HCT116 (cell line): ENCODE data around the gene B4GALNT2. TPM values are rescaled to one million over a fixed set of nuclear protein-coding genes. Genes with fewer than 3 reads are reported as not detected.

Source experiments
- ATAC-seq: fragments of 200-7000 bp; cut with Tn5 transposase; 2 replicates; pipeline ENCODE4 v1.9.1; 2020; ENCODE audit warnings: mild to moderate bottlenecking, moderate library complexity
- BruUV-seq: library from RNA; stranded (reverse); fragments of 400-500 nt; replicated peaks from 2 replicates; lab custom pipeline; 2021; lab: Mats Ljungman, UMichigan
- CTCF ChIA-PET: fragments of 300-600 bp; sonication (Branson Sonifier 250); formaldehyde crosslinking; loops from one replicate; lab custom pipeline; 2021; ENCODE audit warnings: antibody characterized with exemption; lab: Charles Lee
- POLR2A ChIA-PET: fragments of 300-600, 350-600 bp; sonication (Branson Sonifier 250); formaldehyde crosslinking; loops from one replicate; lab custom pipeline; 2021; ENCODE audit warnings: antibody characterized with exemption; lab: Charles Lee
- RAD21 ChIA-PET, 2 experiments: fragments of 300-600 bp; sonication (Branson Sonifier 250); formaldehyde crosslinking; loops; one replicate each; lab custom pipeline; 2023; ENCODE audit warnings: low total read pairs in 2 of 2; ENCODE audit not compliant: uncharacterized antibody in 2 of 2, unreplicated experiment in 2 of 2, low non-redundant PET in 1 of 2; lab: Charles Lee
- DNase-seq: peaks from one replicate; pipeline ENCODE4 v3.0.0-alpha.2; 2010; ENCODE audit warnings: low read depth, low spot score
- H2AFZ ChIP-seq: fragments of 200-600 bp; shearing (Covaris generic), sonication (generic); 2 replicates; pipeline ENCODE4 v1.6.1; 2017; ENCODE audit warnings: low read depth, mixed run types, mixed read lengths, antibody characterized with exemption, low read length; ENCODE audit not compliant: poor library complexity, severe bottlenecking
- H3K27ac ChIP-seq: 2 replicates; pipeline ENCODE4 v1.5.1; 2012; ENCODE audit warnings: low read depth, low read length
- H3K27me3 ChIP-seq: fragments of 200-600 bp; sonication (generic); 2 replicates; pipeline ENCODE4 v1.6.1; 2016; ENCODE audit warnings: mixed run types, low read length, mixed read lengths; ENCODE audit not compliant: insufficient read depth
- H3K36me3 ChIP-seq, 2 experiments: fragments of 200-500 bp in 1 of 2; fragments of 200-600 bp in 1 of 2; sonication (Bioruptor generic) in 1 of 2; sonication (generic) in 1 of 2; 2 replicates each; pipeline versions ENCODE4 v1.5.1 to v1.6.1; 2014 to 2016; ENCODE audit warnings: low read length in 2 of 2, inconsistent platforms in 1 of 2, mixed read lengths in 1 of 2, mixed run types in 1 of 2; ENCODE audit not compliant: insufficient read depth in 2 of 2, control insufficient read depth in 1 of 2
- H3K4me1 ChIP-seq, 2 experiments: fragments of 200-600 bp in 1 of 2; sonication (generic) in 1 of 2; 2 replicates each; pipeline versions ENCODE4 v1.5.1 to v1.6.1; 2012 to 2017; ENCODE audit warnings: low read length in 2 of 2, inconsistent platforms in 1 of 2, mild to moderate bottlenecking in 1 of 2, mixed read lengths in 1 of 2, mixed run types in 1 of 2, moderate library complexity in 1 of 2; ENCODE audit not compliant: insufficient read depth in 2 of 2, control insufficient read depth in 1 of 2
- H3K4me2 ChIP-seq: fragments of 200-600 bp; sonication (generic); 2 replicates; pipeline ENCODE4 v1.6.1; 2017; ENCODE audit warnings: mixed run types, low read length, mixed read lengths
- H3K4me3 ChIP-seq, 2 experiments: fragments of 200-600 bp in 1 of 2; sonication (generic) in 1 of 2; replicated peaks in 1 of 2; 2 replicates each; pipeline ENCODE4 v1.5.1; 2011 to 2016; ENCODE audit warnings: low read length in 2 of 2, control low read depth in 1 of 2, low read depth in 1 of 2, mild to moderate bottlenecking in 1 of 2, mixed read lengths in 1 of 2, mixed run types in 1 of 2
- H3K79me2 ChIP-seq: fragments of 200-600 bp; sonication (generic); 2 replicates; pipeline ENCODE4 v1.6.1; 2017; ENCODE audit warnings: mild to moderate bottlenecking, mixed run types, low read length, moderate library complexity, mixed read lengths; ENCODE audit not compliant: insufficient read depth
- H3K9ac ChIP-seq: fragments of 200-600 bp; sonication (generic); 2 replicates; pipeline ENCODE4 v1.6.1; 2016; ENCODE audit warnings: low read length, mixed read lengths
- H3K9me2 ChIP-seq: fragments of 200-600 bp; sonication (generic), shearing (Covaris generic); 2 replicates; pipeline ENCODE4 v1.6.1; 2017; ENCODE audit warnings: mixed run types, mild to moderate bottlenecking, moderate library complexity; ENCODE audit not compliant: insufficient read depth
- H3K9me3 ChIP-seq, 2 experiments: fragments of 200-500 bp in 1 of 2; fragments of 200-600 bp in 1 of 2; sonication (Bioruptor generic) in 1 of 2; sonication (generic) in 1 of 2; 2 replicates each; pipeline ENCODE4 v1.6.1; 2014 to 2017; ENCODE audit warnings: low read length in 2 of 2, mixed read lengths in 2 of 2, inconsistent platforms in 1 of 2, low read depth in 1 of 2, mild to moderate bottlenecking in 1 of 2, mixed run types in 1 of 2, moderate library complexity in 1 of 2; ENCODE audit not compliant: control insufficient read depth in 1 of 2, insufficient read depth in 1 of 2
- H4K20me1 ChIP-seq: fragments of 200-600 bp; sonication (generic), shearing (Covaris generic); 2 replicates; pipeline ENCODE4 v1.6.1; 2017; ENCODE audit warnings: mixed run types, mild to moderate bottlenecking, moderate library complexity; ENCODE audit not compliant: insufficient read depth
- ATF3 ChIP-seq: IDR thresholded peaks from 2 replicates; pipeline ENCODE4 v1.6.1; 2012
- CEBPB ChIP-seq: IDR thresholded peaks from 2 replicates; pipeline ENCODE4 v1.6.1; 2012; ENCODE audit warnings: low read depth
- CTCF ChIP-seq, 3 experiments: fragments of 200-600 bp in 1 of 3; sonication (generic) in 1 of 3; IDR thresholded peaks in 2 of 3; conservative IDR thresholded peaks in 1 of 3; 2 replicates each; pipeline ENCODE4 v1.5.1; 2012 to 2017; ENCODE audit warnings: low read depth in 2 of 3, low read length in 2 of 3, antibody characterized with exemption in 1 of 3, borderline replicate concordance in 1 of 3, control low read depth in 1 of 3, mild to moderate bottlenecking in 1 of 3, mixed read lengths in 1 of 3, mixed run types in 1 of 3, moderate library complexity in 1 of 3; ENCODE audit not compliant: insufficient read depth in 1 of 3
- EGR1 ChIP-seq: IDR thresholded peaks from 2 replicates; pipeline ENCODE4 v1.6.1; 2012; ENCODE audit warnings: low read depth
- ELF1 ChIP-seq: IDR thresholded peaks from 2 replicates; pipeline ENCODE4 v1.6.1; 2012; ENCODE audit warnings: low read depth, borderline replicate concordance
- EZH2phosphoT487 ChIP-seq: fragments of 200-600 bp; IDR thresholded peaks from 2 replicates; pipeline ENCODE4 v1.6.1; 2018; ENCODE audit warnings: antibody characterized with exemption, borderline replicate concordance
- FOSL1 ChIP-seq: IDR thresholded peaks from 2 replicates; pipeline ENCODE4 v1.6.1; 2012; ENCODE audit warnings: low read depth
- JUND ChIP-seq: IDR thresholded peaks from 2 replicates; pipeline ENCODE4 v1.6.1; 2012
- MAX ChIP-seq: IDR thresholded peaks from 2 replicates; pipeline ENCODE4 v1.6.1; 2012
- SIN3A ChIP-seq: IDR thresholded peaks from 2 replicates; pipeline ENCODE4 v1.6.1; 2012; ENCODE audit warnings: low read depth
- SRF ChIP-seq: IDR thresholded peaks from 2 replicates; pipeline ENCODE4 v1.6.1; 2012; ENCODE audit warnings: low read depth
- TCF7L2 ChIP-seq: IDR thresholded peaks from 2 replicates; pipeline ENCODE4 v1.7.0; 2011; ENCODE audit warnings: borderline replicate concordance, inconsistent platforms; ENCODE audit not compliant: insufficient read depth, insufficient read length; ENCODE audit errors: extremely low read depth
- ZFX ChIP-seq: fragments of 450-650 bp; IDR thresholded peaks from 2 replicates; pipeline ENCODE4 v1.6.1; 2017
- ZNF274 ChIP-seq: fragments of 200-500 bp; sonication (Bioruptor generic); IDR thresholded peaks from 2 replicates; pipeline ENCODE4 v1.6.1; 2014; ENCODE audit warnings: mild to moderate bottlenecking, low read depth, low read length, inconsistent platforms
- intact Hi-C: fragments of 100-400 bp; cut with micrococcal nuclease; formaldehyde crosslinking; loops from 2 replicates; pipeline ENCODE4 v1.10.0; 2022
- total RNA-seq: library from RNA; stranded (reverse); gene quantifications from one replicate; pipeline ENCODE4 v1.2.1, GENCODE V29; 2021; ENCODE audit not compliant: unreplicated experiment

B4GALNT2 gene
- total RNA-seq, 1 experiment from 2014 or later = not detected

GRCh38 chr17:49224997-49225337 lies 92.4 kb downstream of the B4GALNT2 start:
- Histone ChIP-seq H4K20me1 (no peaks in the 10 kb centered on the region), H3K4me1 (peaks cover 2 to 28% of the 10 kb centered on the region in 2 experiments; a peak in 3 of 4 replicates), H3K79me2 (no peaks in the 10 kb centered on the region), H3K4me2 (no peak overlapping the region), H3K9ac (no peak overlapping the region), H3K27ac (no peak overlapping the region), H3K4me3 (no peak overlapping the region), H2AFZ (no peak overlapping the region), H3K27me3 (no peaks in the 10 kb centered on the region), H3K9me2 (no peaks in the 10 kb centered on the region), H3K36me3 (no peaks in the 10 kb centered on the region), H3K9me3 (no peaks in the 10 kb centered on the region)
- no TSS peak for BruUV-seq
- no peak for ATAC-seq
- ChIA-PET RAD21 (no interaction called here), CTCF (interaction anchor here (4.2 kb wide), 1 partner anchor 66 kb away, joined by 25 read pairs; no protein-coding TSS in a partner anchor), POLR2A (no interaction called here)
- TF ChIP-seq SIN3A (no peak), ELF1 (no peak), SRF (no peak), ZFX (no peak), FOSL1 (no peak), JUND (no peak), TCF7L2 (no peak), CTCF (IDR thresholded peaks at IDR 0.05 in 2 of 3, conservative IDR thresholded peaks at IDR 0.05 in 1 of 3; ENCODE audit: borderline replicate concordance in 1 of 3, insufficient read depth in 1 of 3, low read depth in 2 of 3, low read length in 2 of 3) (no peak), CEBPB (no peak), MAX (no peak), EGR1 (no peak), ATF3 (no peak), ZNF274 (no peak), EZH2phosphoT487 (no peak)
- intact Hi-C loops = loop anchor here (5.0 to 10.0 kb wide), 4 partner anchors 33 to 270 kb away; no protein-coding TSS in a partner anchor
- DNase-seq = no peak
